Kidney epithelial cell (primary cell): Measurements from ENCODE around the gene NMT1. TPM values are rescaled to one million over a fixed set of nuclear protein-coding genes. Genes with fewer than 3 reads are reported as not detected.

Source experiments
- DNase-seq: peaks from one replicate; pipeline ENCODE4 v3.0.0-alpha.2; 2010; ENCODE audit warnings: low read depth
- H3K27me3 ChIP-seq: 2 replicates; pipeline ENCODE4 v1.6.0; 2011; ENCODE audit warnings: low read length; ENCODE audit not compliant: control insufficient read depth, insufficient read depth
- H3K36me3 ChIP-seq: 2 replicates; pipeline ENCODE4 v1.5.1; 2011; ENCODE audit warnings: low read length; ENCODE audit not compliant: control insufficient read depth, insufficient read depth
- H3K4me3 ChIP-seq: 2 replicates; pipeline ENCODE4 v1.5.1; 2011; ENCODE audit warnings: low read depth, mild to moderate bottlenecking, control low read depth, low read length
- CTCF ChIP-seq: IDR thresholded peaks from 2 replicates; pipeline ENCODE4 v1.5.1; 2011; ENCODE audit warnings: mild to moderate bottlenecking, moderate library complexity, low read length, control low read depth, inconsistent platforms; ENCODE audit not compliant: insufficient read depth, poor library complexity, severe bottlenecking
- total RNA-seq: library from RNA; depleted of rRNA; stranded (reverse); fragments of >200 nt; gene quantifications from 2 replicates; pipeline ENCODE4 v1.2.3, GENCODE V29; 2015

NMT1 gene
- total RNA-seq, 1 donor from 2014 or later: 68.0 TPM

- no peak for TF ChIP-seq CTCF
- Histone ChIP-seq H3K27me3 (peaks cover 4% of the 10 kb centered on the region), H3K4me3 (no peak overlapping the region), H3K36me3 (no peaks in the 10 kb centered on the region)
- no peak for DNase-seq
Observed at GRCh38 chr17:45018514-45018847, 42.6 kb upstream of the NMT1 start.

GRCh38 chr17:45018848-45019711, 42.0 kb upstream of the NMT1 start:
- Histone ChIP-seq H3K4me3 (peak overlapping the region; percentile 33), H3K36me3 (no peaks in the 10 kb centered on the region), H3K27me3 (peaks cover 4% of the 10 kb centered on the region)
- TF ChIP-seq CTCF: no peak
- no peak for DNase-seq

GRCh38 chr17:45020354-45021138, 40.6 kb upstream of the NMT1 start:
- Histone ChIP-seq H3K36me3 (no peaks in the 10 kb centered on the region), H3K4me3 (no peak overlapping the region), H3K27me3 (peaks cover 4% of the 10 kb centered on the region)
- no peak for TF ChIP-seq CTCF
- DNase-seq: peak; percentile 19

GRCh38 chr17:45021607-45022287, 39.4 kb upstream of the NMT1 start:
- peaks cover 4% of the 10 kb centered on the region for H3K27me3 ChIP-seq
- peak overlapping the region; percentile 15 for H3K4me3 ChIP-seq
- peak; percentile 22 for TF ChIP-seq CTCF
- H3K36me3 ChIP-seq: no peaks in the 10 kb centered on the region
- DNase-seq: no peak

GRCh38 chr17:45022288-45022648, 38.8 kb upstream of the NMT1 start:
- Histone ChIP-seq H3K27me3 (peaks cover 4% of the 10 kb centered on the region), H3K36me3 (no peaks in the 10 kb centered on the region), H3K4me3 (no peak overlapping the region)
- DNase-seq: no peak
- no peak for TF ChIP-seq CTCF
